ENCODE measurements around the gene COL11A2.

The COL11A2 gene

GRCh38 chr6:33205191-33206026 lies 13.1 kb upstream of the COL11A2 start:
- Histone ChIP-seq H3K9me3 (ENCODE audit: severe bottlenecking) (no peaks in the 10 kb centered on the region), H3K4me3 (ENCODE audit: low read depth, low read length) (peak overlapping the region; percentile 88), H3K27ac (peak overlapping the region; percentile 90), H3K36me3 (peaks cover 45% of the 10 kb centered on the region), H3K27me3 (ENCODE audit: insufficient read depth, low read depth, severe bottlenecking) (no peaks in the 10 kb centered on the region)
- TF ChIP-seq CTCF (IDR thresholded peaks at IDR 0.05; ENCODE audit: low read depth, low read length), result peak; percentile 75
- peak; percentile 89 for DNase-seq

GRCh38 chr6:33204415-33205190 lies 12.3 kb upstream of the COL11A2 start, which contains the start of gene HSD17B8:
HSD17B8 (plus strand) TSS chr6:33204655; CDS start chr6:33204669, 14 bp downstream.
- H3K4me3 ChIP-seq (ENCODE audit: low read depth, low read length), result peak within 1 kb of the TSS; percentile 88
- DNase-seq, result peak; percentile 100
- no peaks in the 10 kb centered on the region for H3K27me3 ChIP-seq (ENCODE audit: insufficient read depth, low read depth, severe bottlenecking)
- H3K27ac ChIP-seq, result peak within 1 kb of the TSS; percentile 90
- TF ChIP-seq CTCF (IDR thresholded peaks at IDR 0.05; ENCODE audit: low read depth, low read length), result no peak
- no peaks in the 10 kb centered on the region for H3K9me3 ChIP-seq (ENCODE audit: severe bottlenecking)
- peaks cover 41% of the 10 kb centered on the region for H3K36me3 ChIP-seq

- no peak overlapping the region; the same call in 1 of the 2 replicates for H3K4me3 ChIP-seq (ENCODE audit: low read depth, low read length)
- peak overlapping the region; percentile 90 for H3K27ac ChIP-seq
- no peak for DNase-seq
- no peaks in the 10 kb centered on the region for H3K9me3 ChIP-seq (ENCODE audit: severe bottlenecking)
- H3K36me3 ChIP-seq, result peaks cover 37% of the 10 kb centered on the region
- no peak for TF ChIP-seq CTCF (IDR thresholded peaks at IDR 0.05; ENCODE audit: low read depth, low read length)
- H3K27me3 ChIP-seq (ENCODE audit: insufficient read depth, low read depth, severe bottlenecking), result no peaks in the 10 kb centered on the region
These were observed 11.8 kb upstream of the COL11A2 start for GRCh38 chr6:33204165-33204414.

GRCh38 chr6:33203443-33204164 lies 11.3 kb upstream of the COL11A2 start:
- Histone ChIP-seq H3K36me3 (peaks cover 37% of the 10 kb centered on the region), H3K27ac (peak overlapping the region; percentile 90), H3K9me3 (ENCODE audit: severe bottlenecking) (no peaks in the 10 kb centered on the region), H3K4me3 (ENCODE audit: low read depth, low read length) (no peak overlapping the region), H3K27me3 (ENCODE audit: insufficient read depth, low read depth, severe bottlenecking) (no peaks in the 10 kb centered on the region)
- no peak for TF ChIP-seq CTCF (IDR thresholded peaks at IDR 0.05; ENCODE audit: low read depth, low read length)
- DNase-seq, result no peak

- H3K4me3 ChIP-seq (ENCODE audit: low read depth, low read length), result no peak overlapping the region
These were observed 10.5 kb upstream of the COL11A2 start for GRCh38 chr6:33202799-33203198.

More at GRCh38 chr6:33202799-33203198, 10.5 kb upstream of the COL11A2 start:
- no peak for TF ChIP-seq CTCF (IDR thresholded peaks at IDR 0.05; ENCODE audit: low read depth, low read length)
- no peaks in the 10 kb centered on the region for H3K27me3 ChIP-seq (ENCODE audit: insufficient read depth, low read depth, severe bottlenecking)
- no peak for DNase-seq
- peaks cover 41% of the 10 kb centered on the region for H3K36me3 ChIP-seq
- H3K27ac ChIP-seq, result no peak overlapping the region
- no peaks in the 10 kb centered on the region for H3K9me3 ChIP-seq (ENCODE audit: severe bottlenecking)
